ENCODE data around the gene ENSA.
"Not testable (repeated sequence)": the region's sequence is repeated elsewhere in the genome, so short reads cannot be mapped to it uniquely, and the experiment has no call there.

The ENSA gene

GRCh38 chr1:150579945-150580642, 49.3 kb downstream of the ENSA start:
- DNase-seq, result no peak

- peak; percentile 94 for DNase-seq
Measured at GRCh38 chr1:150579110-150579944, 50.1 kb downstream of the ENSA start, which contains the start of gene MCL1. TSS of gene MCL1 (minus strand) at chr1:150579610. CDS start at chr1:150579530, 80 bp downstream.

GRCh38 chr1:150578272-150579109, 50.9 kb downstream of the ENSA start:
- peak; percentile 68 for DNase-seq

- no peak for DNase-seq
Measured at GRCh38 chr1:150577557-150578271, 51.7 kb downstream of the ENSA start.

GRCh38 chr1:150576794-150577556, 52.4 kb downstream of the ENSA start:
- no peak for DNase-seq

- no peak for DNase-seq
Measured at GRCh38 chr1:150576367-150576711, 53.1 kb downstream of the ENSA start.

- no peak for DNase-seq
Measured at GRCh38 chr1:150575518-150576366, 53.7 kb downstream of the ENSA start.

GRCh38 chr1:150575072-150575489, 54.3 kb downstream of the ENSA start:
- DNase-seq, result no peak

GRCh38 chr1:150574260-150575071, 54.9 kb downstream of the ENSA start:
- no peak for DNase-seq

- not testable (repeated sequence) for DNase-seq
Measured at GRCh38 chr1:150573648-150574071, 55.8 kb downstream of the ENSA start.

- no peak for DNase-seq
Measured at GRCh38 chr1:150572918-150573647, 56.3 kb downstream of the ENSA start.

Measured in T1000 (cell line).